CD4-positive, alpha-beta T cell (primary cell): ENCODE measurements around the gene NSDHL. TPM values are rescaled to one million over a fixed set of nuclear protein-coding genes. Genes with fewer than 3 reads are reported as not detected.

Source experiments
- ATAC-seq: fragments of 200-7000 bp; cut with Tn5 transposase; one replicate; pipeline ENCODE4 v1.10.0; 2022; ENCODE audit warnings: mild to moderate bottlenecking; ENCODE audit not compliant: poor library complexity
- CTCF ChIA-PET: fragments of 350-600 bp; sonication (Branson Sonifier 250); formaldehyde crosslinking; loops from one replicate; lab custom pipeline; 2021; ENCODE audit warnings: antibody characterized with exemption, inconsistent platforms; lab: Charles Lee
- POLR2A ChIA-PET: fragments of 350-600 bp; sonication (Branson Sonifier 250); formaldehyde crosslinking; loops from one replicate; lab custom pipeline; 2021; ENCODE audit warnings: antibody characterized with exemption, inconsistent platforms; lab: Charles Lee
- DNase-seq, 14 experiments: peaks; one replicate each; pipeline ENCODE4 v3.0.0-alpha.2; 2013 to 2020; ENCODE audit warnings: mixed read lengths in 2 of 14
- H3K27ac ChIP-seq, 2 donors: one replicate each; pipeline versions ENCODE4 v1.5.1 to v1.7.0; 2013; ENCODE audit warnings: low read length in 2 of 2, low read depth in 1 of 2, mild to moderate bottlenecking in 1 of 2
- H3K27me3 ChIP-seq, 2 experiments: 1 replicate in 1 of 2; 2 replicates in 1 of 2; pipeline versions ENCODE4 v1.6.1 to v1.7.0; 2013; ENCODE audit warnings: low read length in 2 of 2, control low read depth in 1 of 2, mild to moderate bottlenecking in 1 of 2, moderate library complexity in 1 of 2; ENCODE audit not compliant: insufficient read depth in 2 of 2, control insufficient read depth in 1 of 2
- H3K36me3 ChIP-seq: one replicate; pipeline ENCODE4 v1.6.1; 2013; ENCODE audit warnings: low read length, control low read depth; ENCODE audit not compliant: insufficient read depth
- H3K4me1 ChIP-seq: one replicate; pipeline ENCODE4 v1.6.1; 2013; ENCODE audit warnings: low read length, control low read depth; ENCODE audit not compliant: insufficient read depth
- H3K4me3 ChIP-seq: one replicate; pipeline ENCODE4 v1.5.1; 2013; ENCODE audit warnings: mild to moderate bottlenecking, low read length, moderate library complexity
- H3K9me3 ChIP-seq, 2 experiments: 1 replicate in 1 of 2; 2 replicates in 1 of 2; pipeline versions ENCODE4 v1.6.1 to v1.7.0; 2013; ENCODE audit warnings: low read length in 2 of 2, mild to moderate bottlenecking in 2 of 2, control low read depth in 1 of 2, moderate library complexity in 1 of 2; ENCODE audit not compliant: control insufficient read depth in 1 of 2, insufficient read depth in 1 of 2
- H3K27ac Mint-ChIP-seq: one replicate; pipeline ENCODE4 v1.8.0; 2020; ENCODE audit warnings: mixed read lengths
- H3K27me3 Mint-ChIP-seq: one replicate; pipeline ENCODE4 v1.8.0; 2021; ENCODE audit warnings: mixed read lengths
- H3K36me3 Mint-ChIP-seq: one replicate; pipeline ENCODE4 v1.8.0; 2021; ENCODE audit warnings: low read depth, mixed read lengths
- H3K4me1 Mint-ChIP-seq: one replicate; pipeline ENCODE4 v1.8.0; 2021; ENCODE audit warnings: low read depth, mixed read lengths
- H3K4me3 Mint-ChIP-seq: one replicate; pipeline ENCODE4 v1.8.0; 2020; ENCODE audit warnings: mild to moderate bottlenecking, mixed read lengths
- H3K9me3 Mint-ChIP-seq: one replicate; pipeline ENCODE4 v1.8.0; 2020; ENCODE audit warnings: mixed read lengths
- CTCF ChIP-seq: fragments of 200-600 bp; IDR thresholded peaks from one replicate; pipeline ENCODE4 v1.8.0; 2022; ENCODE audit warnings: antibody characterized with exemption, mild to moderate bottlenecking
- intact Hi-C, 2 experiments: fragments of 100-400 bp; cut with DNase I in 1 of 2; cut with micrococcal nuclease in 1 of 2; formaldehyde crosslinking; loops; one replicate each; pipeline versions ENCODE4 v1.15.1 to v1.9.0; 2023 to 2025; cut with DNase I, micrococcal nuclease
- total RNA-seq, 174 experiments: library from RNA in 2 of 174; stranded (reverse) in 2 of 174; gene quantifications; one replicate each; pipeline ENCODE4 v1.2.3 and lab custom pipeline; 2021 to 2026

Gene NSDHL
- total RNA-seq, 2 experiments from 2014 or later: 2.7 to 2.9 TPM

- POLR2A ChIA-PET: no interaction called here
- TF ChIP-seq CTCF: no peak
- no peaks in the 10 kb centered on the region for H3K36me3 Mint-ChIP-seq
- CTCF ChIA-PET: no interaction called here
- Histone ChIP-seq H3K27me3 (peaks cover 7 to 24% of the 10 kb centered on the region in 2 experiments), H3K36me3 (no peaks in the 10 kb centered on the region), H3K27ac (no peak overlapping the region), H3K4me1 (peaks cover 6% of the 10 kb centered on the region), H3K9me3 (no peaks in the 10 kb centered on the region), H3K4me3 (no peak overlapping the region)
- H3K27me3 Mint-ChIP-seq: peaks cover 16% of the 10 kb centered on the region
- ATAC-seq: no peak
- no peaks in the 10 kb centered on the region for H3K4me1 Mint-ChIP-seq
- DNase-seq: no peak
- H3K4me3 Mint-ChIP-seq: no peak overlapping the region
- H3K9me3 Mint-ChIP-seq: no peaks in the 10 kb centered on the region
- intact Hi-C loops: no loop called here
- H3K27ac Mint-ChIP-seq: no peak overlapping the region
Measured at GRCh38 chrX:152900937-152901445, 70.1 kb downstream of the NSDHL start.

DNA sequence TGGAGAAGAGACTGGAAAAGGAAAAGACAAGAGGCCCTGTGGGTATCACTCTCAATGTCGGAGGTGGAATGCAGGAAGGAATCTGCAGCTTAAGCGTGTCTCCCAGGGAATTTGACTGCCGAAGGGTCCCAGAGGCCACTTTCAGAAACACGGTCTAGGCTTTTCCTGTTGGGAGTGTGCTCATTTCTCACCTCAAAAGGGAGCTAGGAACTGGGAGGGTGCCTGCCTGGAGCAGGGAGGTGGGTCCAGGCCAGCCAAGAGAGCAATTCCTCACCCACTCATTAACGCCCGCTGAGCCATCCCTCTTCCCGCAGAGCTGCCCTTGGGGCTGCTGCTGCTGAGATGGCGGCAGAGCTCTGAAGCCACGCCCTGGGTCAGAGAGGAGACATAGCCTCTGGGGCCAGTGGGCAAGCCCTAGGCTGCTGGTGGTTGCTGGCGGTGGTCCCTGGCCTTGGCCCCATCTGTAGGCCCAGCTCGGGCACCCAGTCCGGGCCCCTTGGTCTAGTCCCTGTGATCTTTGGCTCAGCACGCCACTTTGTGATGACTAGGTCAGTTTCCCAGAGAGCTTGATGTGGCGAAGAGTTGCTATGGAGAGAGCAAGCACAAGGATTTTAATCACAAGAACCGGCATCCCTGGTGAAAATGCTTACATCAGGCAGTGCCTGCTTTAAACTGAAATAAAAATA is 71.1 kb downstream of the NSDHL start:
- no peak overlapping the region for H3K27ac Mint-ChIP-seq
- Histone ChIP-seq H3K4me3 (no peak overlapping the region), H3K9me3 (no peaks in the 10 kb centered on the region), H3K27me3 (peaks cover 5 to 23% of the 10 kb centered on the region in 2 experiments), H3K4me1 (peaks cover 6% of the 10 kb centered on the region), H3K27ac (no peak overlapping the region), H3K36me3 (no peaks in the 10 kb centered on the region)
- ChIA-PET POLR2A (no interaction called here), CTCF (no interaction called here)
- no peak for ATAC-seq
- DNase-seq: no peak
- intact Hi-C loops: no loop called here
- peaks cover 8% of the 10 kb centered on the region for H3K27me3 Mint-ChIP-seq
- no peaks in the 10 kb centered on the region for H3K9me3 Mint-ChIP-seq
- no peak overlapping the region for H3K4me3 Mint-ChIP-seq
- no peaks in the 10 kb centered on the region for H3K36me3 Mint-ChIP-seq
- no peaks in the 10 kb centered on the region for H3K4me1 Mint-ChIP-seq
- TF ChIP-seq CTCF: no peak

DNA sequence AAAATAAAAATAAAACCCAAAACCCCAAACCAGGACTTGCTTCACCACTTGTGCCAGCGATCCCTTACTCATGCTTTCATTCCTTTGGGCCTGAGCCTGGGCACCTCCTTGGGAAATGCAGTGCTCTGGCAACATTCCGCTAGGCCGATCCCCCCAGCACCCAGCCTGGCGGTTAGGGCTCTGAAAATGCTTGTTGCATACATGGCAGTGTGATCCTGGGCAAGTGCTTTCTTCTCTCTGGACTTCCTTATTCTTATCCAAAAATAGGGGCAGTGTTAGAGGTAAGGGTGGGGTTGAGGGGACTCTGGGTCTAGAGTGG is 71.6 kb downstream of the NSDHL start:
- ATAC-seq (no peak), DNase-seq (no peak)
- no peak overlapping the region for H3K27ac ChIP-seq
- H3K4me3 ChIP-seq: no peak overlapping the region
- H3K27me3 ChIP-seq: peaks cover 2 to 18% of the 10 kb centered on the region in 2 experiments
- peaks cover 9% of the 10 kb centered on the region for H3K27me3 Mint-ChIP-seq
- no peaks in the 10 kb centered on the region for H3K9me3 Mint-ChIP-seq
- no peak overlapping the region for H3K4me3 Mint-ChIP-seq
- ChIA-PET CTCF (no interaction called here), POLR2A (no interaction called here)
- no peak overlapping the region for H3K27ac Mint-ChIP-seq
- no peaks in the 10 kb centered on the region for H3K36me3 ChIP-seq
- H3K36me3 Mint-ChIP-seq: no peaks in the 10 kb centered on the region
- no peaks in the 10 kb centered on the region for H3K9me3 ChIP-seq
- no peak for TF ChIP-seq CTCF
- no peaks in the 10 kb centered on the region for H3K4me1 Mint-ChIP-seq
- intact Hi-C loops: no loop called here
- H3K4me1 ChIP-seq: peaks cover 6% of the 10 kb centered on the region
